HepG2 (cell line): Measurements from ENCODE around the gene DAB2IP.

ENCODE experiments used
- ATF1 ChIP-seq: IDR thresholded peaks from 2 replicates; pipeline ENCODE4 v1.6.1; 2016; ENCODE audit warnings: mild to moderate bottlenecking, control low read depth
- ATF7 ChIP-seq, 2 experiments: fragments of 450-650 bp in 1 of 2; sonication (generic) in 1 of 2; formaldehyde crosslinking in 1 of 2; IDR thresholded peaks; 2 replicates each; pipeline versions ENCODE4 v1.4.0 to v1.6.1; 2016 to 2020; ENCODE audit warnings: antibody characterized with exemption in 1 of 2, mild to moderate bottlenecking in 1 of 2, missing genetic modification reagents in 1 of 2
- CTCF ChIP-seq: sonication (generic); formaldehyde crosslinking; IDR thresholded peaks from 2 replicates; pipeline ENCODE4 v1.5.0; 2020; ENCODE audit warnings: mild to moderate bottlenecking, missing genetic modification reagents, moderate library complexity
- EP300 ChIP-seq, 3 experiments: sonication (generic) in 1 of 3; formaldehyde crosslinking in 1 of 3; IDR thresholded peaks; 2 replicates each; pipeline versions ENCODE4 v1.5.1 to v1.6.1; 2011 to 2020; ENCODE audit warnings: low read depth in 2 of 3, low read length in 2 of 3, borderline replicate concordance in 1 of 3, improper control_type of control experiment in 1 of 3, mild to moderate bottlenecking in 1 of 3, missing genetic modification reagents in 1 of 3, moderate library complexity in 1 of 3
- EZH2 ChIP-seq: conservative IDR thresholded peaks from 2 replicates; pipeline ENCODE4 v1.6.1; 2012; ENCODE audit warnings: mild to moderate bottlenecking, low read depth, low read length, moderate library complexity

- TF ChIP-seq ATF7 (IDR thresholded peaks at IDR 0.05) (no peak), ATF7 (CRISPR knock-in tag; IDR thresholded peaks at IDR 0.05) (no peak), EZH2 (no peak), EP300 (IDR thresholded peaks at IDR 0.05; ENCODE audit: low read depth in 2 of 2, low read length in 2 of 2) (no peak), EP300 (CRISPR knock-in tag; IDR thresholded peaks at IDR 0.05; ENCODE audit: borderline replicate concordance) (no peak), CTCF (CRISPR knock-in tag) (no peak), ATF1 (CRISPR knock-in tag) (no peak)
Measured at GRCh38 chr9:121663591-121663990, 12.2 kb downstream of the DAB2IP start.
